MG63 (cell line): Measurements from ENCODE around the gene ASS1. TPM values are rescaled to one million over a fixed set of nuclear protein-coding genes. Genes with fewer than 3 reads are reported as not detected.
A peak's percentile ranks its signal among the peaks of the same experiment; 100 is the strongest.

Source experiments
- DNase-seq: peaks from one replicate; pipeline ENCODE4 v3.0.0-alpha.2; 2020
- H3K27me3 ChIP-seq: fragments of 250-450 bp; sonication (Bioruptor Pico); 2 replicates; pipeline ENCODE4 v1.5.1; 2020; ENCODE audit warnings: mild to moderate bottlenecking, moderate library complexity
- H3K36me3 ChIP-seq: fragments of 250-450 bp; sonication (Bioruptor Pico); 2 replicates; pipeline ENCODE4 v1.5.1; 2020; ENCODE audit warnings: mild to moderate bottlenecking, moderate library complexity
- H3K4me3 ChIP-seq: fragments of 250-450 bp; sonication (Bioruptor Pico); 2 replicates; pipeline ENCODE4 v1.5.1; 2020; ENCODE audit warnings: mild to moderate bottlenecking, moderate library complexity
- H3K9me3 ChIP-seq: fragments of 250-450 bp; sonication (Bioruptor Pico); 2 replicates; pipeline ENCODE4 v1.5.1; 2020; ENCODE audit warnings: mild to moderate bottlenecking, moderate library complexity
- total RNA-seq: library from RNA; depleted of rRNA; stranded (reverse); fragments of >200 nt; shearing (Covaris generic); gene quantifications from 2 replicates; pipeline ENCODE4 v1.2.3, GENCODE V29; 2014; ENCODE audit warnings: low replicate concordance

ASS1 gene
- total RNA-seq, 1 experiment from 2014 or later = 752 TPM

DNA sequence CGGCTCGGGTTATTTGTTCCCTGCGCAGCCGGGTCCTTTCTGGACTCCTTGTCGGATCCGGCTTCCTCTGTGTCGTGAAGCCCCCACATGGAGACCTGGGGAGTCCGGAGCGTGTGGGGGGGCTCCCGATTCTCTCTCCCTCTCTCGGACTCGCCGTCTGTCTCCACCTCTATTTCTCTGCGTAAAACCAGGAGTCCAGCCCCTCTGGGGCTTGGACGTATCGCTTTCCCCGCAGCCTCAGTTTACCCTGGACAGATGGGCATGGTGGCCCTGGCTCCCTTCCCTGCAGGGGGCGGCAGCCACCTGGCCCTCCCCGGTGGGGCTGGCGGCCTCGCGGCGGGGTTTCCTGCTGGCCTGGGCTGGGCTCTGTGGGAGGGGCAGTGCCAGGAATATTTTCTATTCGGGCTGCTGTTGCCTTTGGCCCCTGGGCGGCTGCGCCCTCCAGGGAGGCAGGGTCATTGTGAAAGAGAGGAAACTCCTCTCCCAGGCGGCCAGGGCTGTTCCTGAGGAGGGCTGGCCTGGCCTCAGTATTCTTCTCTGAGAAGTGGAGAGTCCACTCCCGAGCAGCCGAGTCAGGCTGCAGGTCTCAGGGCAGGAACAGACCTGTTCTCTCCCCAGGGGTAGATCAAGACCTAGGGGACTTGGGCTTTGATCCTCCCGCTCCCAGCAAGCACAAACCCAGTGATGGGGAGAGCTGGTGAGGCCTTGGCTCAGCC is 665 bp downstream of the ASS1 start:
- Histone ChIP-seq H3K4me3 (peak overlapping the region; percentile 87), H3K27me3 (no peaks in the 10 kb centered on the region), H3K9me3 (peaks cover 5% of the 10 kb centered on the region; the same call in 1 of the 2 replicates), H3K36me3 (peaks cover 34% of the 10 kb centered on the region)
- peak; percentile 86 for DNase-seq

GRCh38 chr9:130446101-130446861 is 1.5 kb downstream of the ASS1 start:
- Histone ChIP-seq H3K36me3 (peaks cover 42% of the 10 kb centered on the region), H3K9me3 (0 out of 2 replicates have a peak, but pooled peaks cover 2% of the 10 kb centered on the region), H3K27me3 (no peaks in the 10 kb centered on the region), H3K4me3 (peak overlapping the region; percentile 87)
- peak; percentile 99 for DNase-seq

GRCh38 chr9:130447193-130447816 is 2.5 kb downstream of the ASS1 start:
- DNase-seq = no peak

GRCh38 chr9:130448035-130448624 is 3.4 kb downstream of the ASS1 start:
- Histone ChIP-seq H3K27me3 (no peaks in the 10 kb centered on the region), H3K36me3 (peaks cover 57% of the 10 kb centered on the region), H3K4me3 (no peak overlapping the region), H3K9me3 (no peaks in the 10 kb centered on the region)
- DNase-seq = peak; percentile 38

More at GRCh38 chr9:130447193-130447816, 2.5 kb downstream of the ASS1 start:
- Histone ChIP-seq H3K4me3 (peak overlapping the region; percentile 87), H3K36me3 (peaks cover 49% of the 10 kb centered on the region), H3K27me3 (no peaks in the 10 kb centered on the region), H3K9me3 (no peaks in the 10 kb centered on the region)

DNA sequence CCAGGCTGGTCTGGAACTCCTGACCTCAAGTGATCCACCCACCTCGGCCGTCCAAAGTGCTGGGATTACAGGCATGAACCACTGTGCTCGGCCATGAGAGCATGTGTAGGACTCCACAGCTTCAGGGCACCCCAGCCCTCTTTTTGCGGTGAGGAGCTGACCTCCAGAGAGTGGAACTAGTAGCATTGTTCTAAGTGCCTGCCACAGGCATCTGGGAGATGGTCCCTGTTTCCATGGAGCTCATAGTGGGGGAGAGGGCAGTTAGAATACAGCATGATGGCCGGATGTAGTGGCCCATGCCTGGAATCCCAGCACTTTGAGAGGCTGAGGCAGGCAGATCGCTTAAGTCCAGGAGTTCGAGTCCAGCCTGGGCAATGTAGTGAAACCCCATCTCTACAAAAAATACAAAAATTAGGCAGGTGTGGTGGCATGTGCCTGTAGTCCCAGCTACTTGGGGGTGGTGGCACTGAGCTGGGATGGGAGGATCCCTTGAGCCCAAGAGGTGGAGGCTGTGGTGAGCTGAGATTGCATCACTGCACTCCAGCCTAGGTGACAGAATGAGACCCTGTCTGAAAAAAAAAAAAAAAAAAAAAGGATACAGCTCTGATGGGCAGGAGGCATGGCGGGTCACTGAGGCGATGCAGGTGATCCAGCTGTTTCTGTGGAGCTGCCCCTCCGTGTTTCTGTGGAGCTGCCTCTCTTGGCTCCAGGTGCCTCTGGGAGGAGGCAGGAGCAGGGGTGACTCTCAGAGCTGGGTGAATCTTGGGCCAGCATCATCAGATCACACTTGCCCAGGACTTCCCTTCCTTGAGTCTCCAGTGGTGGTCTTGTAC is 4.2 kb downstream of the ASS1 start:
- H3K27me3 ChIP-seq = no peaks in the 10 kb centered on the region
- DNase-seq = no peak
- peaks cover 65% of the 10 kb centered on the region for H3K36me3 ChIP-seq
- no peak overlapping the region for H3K4me3 ChIP-seq
- no peaks in the 10 kb centered on the region for H3K9me3 ChIP-seq

DNA sequence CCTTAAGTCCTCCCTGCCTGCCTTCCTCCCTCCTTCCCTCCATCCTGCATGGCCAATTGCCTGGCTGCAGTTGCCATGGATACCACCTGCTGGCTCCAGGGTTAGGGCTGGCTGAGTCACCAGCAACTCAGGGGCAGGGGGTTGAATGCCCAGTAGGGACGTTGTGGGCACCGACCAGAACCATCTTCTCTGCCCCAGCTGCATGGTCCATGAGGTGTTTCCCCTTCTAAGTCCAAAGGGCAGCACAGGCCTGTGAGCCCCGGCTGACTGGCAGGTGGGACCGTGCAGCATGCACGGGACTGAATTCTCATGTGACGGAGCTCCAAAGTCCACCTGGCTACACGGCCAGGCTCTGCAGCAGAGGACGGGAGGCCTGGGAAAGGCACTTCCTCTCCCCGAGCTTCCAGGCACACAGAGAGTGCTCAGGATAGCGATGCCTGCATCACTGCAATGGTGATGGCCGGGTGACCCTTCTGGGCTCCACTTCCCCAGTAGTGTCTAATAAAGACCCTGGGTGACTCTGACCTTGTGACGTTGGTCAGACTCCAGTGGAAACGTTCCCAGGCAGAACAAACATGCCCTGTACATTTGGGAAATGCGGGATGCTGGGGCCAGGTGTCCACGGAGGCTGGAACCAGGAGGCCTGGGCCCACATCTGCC is 5.7 kb downstream of the ASS1 start:
- peak; percentile 56 for DNase-seq

DNA sequence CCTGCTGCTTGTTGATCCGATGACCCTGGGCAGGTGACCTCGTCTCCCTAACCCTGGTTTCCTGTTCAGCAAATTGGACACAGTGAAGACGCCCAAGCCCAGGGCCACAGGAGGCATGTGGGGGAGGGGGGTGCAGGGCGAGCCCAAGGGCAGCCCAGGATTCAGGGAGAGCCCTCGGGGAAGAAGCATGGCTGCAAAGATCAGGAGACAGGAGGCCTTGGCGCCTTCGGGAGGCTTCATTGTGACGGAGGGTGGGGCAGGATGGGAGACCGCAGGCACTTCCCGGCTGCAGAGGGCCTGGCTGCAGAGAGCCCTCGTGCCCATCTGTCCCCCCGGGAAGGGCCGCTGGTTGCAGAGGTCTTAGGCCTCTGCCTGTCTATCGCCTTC is 6.2 kb downstream of the ASS1 start:
- no peaks in the 10 kb centered on the region for H3K27me3 ChIP-seq
- no peaks in the 10 kb centered on the region for H3K9me3 ChIP-seq
- H3K36me3 ChIP-seq = peaks cover 85% of the 10 kb centered on the region
- no peak for DNase-seq
- H3K4me3 ChIP-seq = no peak overlapping the region

More for the DNA sequence above, 5.7 kb downstream of the ASS1 start:
- H3K36me3 ChIP-seq = peaks cover 80% of the 10 kb centered on the region
- no peaks in the 10 kb centered on the region for H3K27me3 ChIP-seq
- H3K4me3 ChIP-seq = no peak overlapping the region
- H3K9me3 ChIP-seq = no peaks in the 10 kb centered on the region

GRCh38 chr9:130451509-130452388 is 7.0 kb downstream of the ASS1 start:
- DNase-seq = peak; percentile 94
- Histone ChIP-seq H3K36me3 (peaks cover 92% of the 10 kb centered on the region), H3K27me3 (no peaks in the 10 kb centered on the region)

GRCh38 chr9:130452835-130453234 is 8.1 kb downstream of the ASS1 start:
- peaks cover 90% of the 10 kb centered on the region for H3K36me3 ChIP-seq
- no peaks in the 10 kb centered on the region for H3K9me3 ChIP-seq
- H3K27me3 ChIP-seq = no peaks in the 10 kb centered on the region
- DNase-seq = no peak
- H3K4me3 ChIP-seq = no peak overlapping the region

More at GRCh38 chr9:130451509-130452388, 7.0 kb downstream of the ASS1 start:
- Histone ChIP-seq H3K4me3 (no peak overlapping the region), H3K9me3 (no peaks in the 10 kb centered on the region)

GRCh38 chr9:130453487-130453886 is 8.7 kb downstream of the ASS1 start:
- DNase-seq = no peak
- H3K4me3 ChIP-seq = no peak overlapping the region
- no peaks in the 10 kb centered on the region for H3K9me3 ChIP-seq
- H3K27me3 ChIP-seq = no peaks in the 10 kb centered on the region
- peaks cover 88% of the 10 kb centered on the region for H3K36me3 ChIP-seq

- Histone ChIP-seq H3K4me3 (no peak overlapping the region), H3K27me3 (no peaks in the 10 kb centered on the region), H3K36me3 (peaks cover 90% of the 10 kb centered on the region), H3K9me3 (no peaks in the 10 kb centered on the region)
- no peak for DNase-seq
Measured at GRCh38 chr9:130454096-130454811, 9.5 kb downstream of the ASS1 start.

GRCh38 chr9:130454812-130455325 is 10.1 kb downstream of the ASS1 start:
- Histone ChIP-seq H3K36me3 (peaks cover 92% of the 10 kb centered on the region), H3K4me3 (no peak overlapping the region), H3K27me3 (no peaks in the 10 kb centered on the region), H3K9me3 (no peaks in the 10 kb centered on the region)
- DNase-seq = no peak

GRCh38 chr9:130458027-130458803 is 13.5 kb downstream of the ASS1 start:
- H3K9me3 ChIP-seq = no peaks in the 10 kb centered on the region
- no peak for DNase-seq
- no peak overlapping the region for H3K4me3 ChIP-seq
- H3K36me3 ChIP-seq = peaks cover 92% of the 10 kb centered on the region
- H3K27me3 ChIP-seq = no peaks in the 10 kb centered on the region

GRCh38 chr9:130458804-130459067 is 14.0 kb downstream of the ASS1 start:
- H3K4me3 ChIP-seq = no peak overlapping the region
- no peaks in the 10 kb centered on the region for H3K27me3 ChIP-seq
- DNase-seq = no peak
- no peaks in the 10 kb centered on the region for H3K9me3 ChIP-seq
- peaks cover 93% of the 10 kb centered on the region for H3K36me3 ChIP-seq
